Measurements from ENCODE around the gene RHBDL1. TPM values are rescaled to one million over a fixed set of nuclear protein-coding genes. Genes with fewer than 3 reads are reported as not detected.

Gene RHBDL1
- total and polyA plus RNA-seq, 2 donors: 3.1 to 5.1 TPM

DNA sequence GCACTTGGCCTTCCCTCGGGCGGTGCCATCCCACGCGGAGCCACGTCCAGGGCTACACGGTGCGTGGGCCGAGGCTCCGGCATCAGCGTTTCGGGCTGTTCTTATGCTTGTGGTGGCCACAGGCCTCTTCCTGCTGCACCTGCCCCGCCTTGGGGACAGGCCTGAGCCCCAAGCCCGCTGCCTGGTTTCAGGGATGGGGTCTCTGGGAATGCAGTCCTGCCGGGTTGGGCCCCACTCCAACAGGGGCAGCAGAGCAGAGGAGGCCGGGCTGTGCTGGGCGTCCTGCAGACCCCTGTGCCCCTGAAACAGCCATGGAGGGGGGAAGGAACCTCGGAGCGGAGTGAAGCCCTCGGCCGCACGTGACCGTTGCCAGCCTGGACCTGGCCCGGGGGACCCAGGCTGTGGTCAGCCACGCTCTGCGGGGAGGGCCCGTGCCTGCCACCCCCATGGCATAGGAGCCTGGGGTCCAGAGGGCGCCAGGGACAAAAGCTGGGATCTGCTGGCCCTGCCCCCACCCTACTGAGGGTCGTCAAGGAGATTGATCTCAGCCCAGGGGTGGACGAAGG is 45.1 kb upstream of the RHBDL1 start:
- Histone ChIP-seq H3K36me3 (ENCODE audit: control insufficient read depth in 2 of 2, insufficient read depth in 2 of 2, low read length in 1 of 2) (peaks cover 20 to 56% of the 10 kb centered on the region in 2 donors), H3K27ac (ENCODE audit: low read depth in 1 of 2, low read length in 1 of 2) (no peak overlapping the region), H3K4me1 (ENCODE audit: control insufficient read depth in 2 of 2, insufficient read depth in 2 of 2, low read length in 2 of 2) (peaks cover 3 to 17% of the 10 kb centered on the region in 2 donors), H3K9me3 (ENCODE audit: control insufficient read depth in 2 of 2, insufficient read depth in 1 of 2, low read length in 1 of 2) (no peaks in the 10 kb centered on the region), H3K27me3 (ENCODE audit: control insufficient read depth in 2 of 2, insufficient read depth in 1 of 2, low read length in 1 of 2) (peaks cover 0 to 15% of the 10 kb centered on the region in 2 donors), H3K4me3 (ENCODE audit: low read length in 2 of 2) (no peak overlapping the region)
- DNase-seq (ENCODE audit: low read depth in 6 of 9, low spot score in 9 of 9): no peak
- 69% methylated on average over 29 of the region's 29 CpGs for WGBS

GRCh38 chr16:630815-631405 is 44.6 kb upstream of the RHBDL1 start, which contains the start of gene WFIKKN1:
Gene WFIKKN1, plus strand, starts transcription at chr16:630985. Its CDS starts 269 bp downstream, at chr16:631254.
- 7% methylated on average over 23 of the region's 23 CpGs for WGBS
- Histone ChIP-seq H3K4me3 (ENCODE audit: low read length in 2 of 2) (no peak within 1 kb of the TSS), H3K36me3 (ENCODE audit: control insufficient read depth in 2 of 2, insufficient read depth in 2 of 2, low read length in 1 of 2) (peaks cover 18 to 50% of the 10 kb centered on the region in 2 donors), H3K4me1 (ENCODE audit: control insufficient read depth in 2 of 2, insufficient read depth in 2 of 2, low read length in 2 of 2) (peaks cover 7 to 21% of the 10 kb centered on the region in 2 donors), H3K9me3 (ENCODE audit: control insufficient read depth in 2 of 2, insufficient read depth in 1 of 2, low read length in 1 of 2) (no peaks in the 10 kb centered on the region), H3K27me3 (ENCODE audit: control insufficient read depth in 2 of 2, insufficient read depth in 1 of 2, low read length in 1 of 2) (peaks cover 0 to 15% of the 10 kb centered on the region in 2 donors), H3K27ac (ENCODE audit: low read depth in 1 of 2, low read length in 1 of 2) (no peak within 1 kb of the TSS)
- no peak for DNase-seq (ENCODE audit: low read depth in 6 of 9, low spot score in 9 of 9)

GRCh38 chr16:631808-632358 is 43.6 kb upstream of the RHBDL1 start:
- Histone ChIP-seq H3K4me1 (ENCODE audit: control insufficient read depth in 2 of 2, insufficient read depth in 2 of 2, low read length in 2 of 2) (peaks cover 7 to 25% of the 10 kb centered on the region in 2 donors), H3K4me3 (ENCODE audit: low read length in 2 of 2) (no peak overlapping the region)

DNA sequence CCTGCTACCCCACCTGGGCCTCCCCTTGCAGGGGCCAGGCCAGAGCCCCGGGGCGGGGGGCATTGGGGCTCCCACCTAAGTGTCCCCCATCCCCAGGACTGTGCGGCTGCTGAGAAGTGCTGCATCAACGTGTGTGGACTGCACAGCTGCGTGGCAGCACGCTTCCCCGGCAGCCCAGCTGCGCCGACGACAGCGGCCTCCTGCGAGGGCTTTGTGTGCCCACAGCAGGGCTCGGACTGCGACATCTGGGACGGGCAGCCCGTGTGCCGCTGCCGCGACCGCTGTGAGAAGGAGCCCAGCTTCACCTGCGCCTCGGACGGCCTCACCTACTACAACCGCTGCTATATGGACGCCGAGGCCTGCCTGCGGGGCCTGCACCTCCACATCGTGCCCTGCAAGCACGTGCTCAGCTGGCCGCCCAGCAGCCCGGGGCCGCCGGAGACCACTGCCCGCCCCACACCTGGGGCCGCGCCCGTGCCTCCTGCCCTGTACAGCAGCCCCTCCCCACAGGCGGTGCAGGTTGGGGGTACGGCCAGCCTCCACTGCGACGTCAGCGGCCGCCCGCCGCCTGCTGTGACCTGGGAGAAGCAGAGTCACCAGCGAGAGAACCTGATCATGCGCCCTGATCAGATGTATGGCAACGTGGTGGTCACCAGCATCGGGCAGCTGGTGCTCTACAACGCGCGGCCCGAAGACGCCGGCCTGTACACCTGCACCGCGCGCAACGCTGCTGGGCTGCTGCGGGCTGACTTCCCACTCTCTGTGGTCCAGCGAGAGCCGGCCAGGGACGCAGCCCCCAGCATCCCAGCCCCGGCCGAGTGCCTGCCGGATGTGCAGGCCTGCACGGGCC is 42.8 kb upstream of the RHBDL1 start:
- Histone ChIP-seq H3K9me3 (ENCODE audit: control insufficient read depth in 2 of 2, insufficient read depth in 1 of 2, low read length in 1 of 2) (peaks cover 0 to 6% of the 10 kb centered on the region in 2 donors), H3K4me3 (ENCODE audit: low read length in 2 of 2) (no peak overlapping the region), H3K36me3 (ENCODE audit: control insufficient read depth in 2 of 2, insufficient read depth in 2 of 2, low read length in 1 of 2) (peaks cover 13 to 34% of the 10 kb centered on the region in 2 donors), H3K27me3 (ENCODE audit: control insufficient read depth in 2 of 2, insufficient read depth in 1 of 2, low read length in 1 of 2) (peaks cover 0 to 15% of the 10 kb centered on the region in 2 donors), H3K27ac (ENCODE audit: low read depth in 1 of 2, low read length in 1 of 2) (no peak overlapping the region), H3K4me1 (ENCODE audit: control insufficient read depth in 2 of 2, insufficient read depth in 2 of 2, low read length in 2 of 2) (peaks cover 7 to 31% of the 10 kb centered on the region in 2 donors)
- WGBS: 97% methylated on average over 67 of the region's 67 CpGs
- no peak for DNase-seq (ENCODE audit: low read depth in 6 of 9, low spot score in 9 of 9)

More at GRCh38 chr16:631808-632358, 43.6 kb upstream of the RHBDL1 start:
- no peak for DNase-seq (ENCODE audit: low read depth in 6 of 9, low spot score in 9 of 9)
- peaks cover 0 to 15% of the 10 kb centered on the region in 2 donors for H3K27me3 ChIP-seq (ENCODE audit: control insufficient read depth in 2 of 2, insufficient read depth in 1 of 2, low read length in 1 of 2)
- peaks cover 18 to 42% of the 10 kb centered on the region in 2 donors for H3K36me3 ChIP-seq (ENCODE audit: control insufficient read depth in 2 of 2, insufficient read depth in 2 of 2, low read length in 1 of 2)
- no peak overlapping the region for H3K27ac ChIP-seq (ENCODE audit: low read depth in 1 of 2, low read length in 1 of 2)
- H3K9me3 ChIP-seq (ENCODE audit: control insufficient read depth in 2 of 2, insufficient read depth in 1 of 2, low read length in 1 of 2): peaks cover 0 to 6% of the 10 kb centered on the region in 2 donors
- 91% methylated on average over 9 of the region's 9 CpGs for WGBS

- Histone ChIP-seq H3K9me3 (ENCODE audit: control insufficient read depth in 2 of 2, insufficient read depth in 1 of 2, low read length in 1 of 2) (peaks cover 0 to 6% of the 10 kb centered on the region in 2 donors), H3K27ac (ENCODE audit: low read depth in 1 of 2, low read length in 1 of 2) (no peak overlapping the region), H3K36me3 (ENCODE audit: control insufficient read depth in 2 of 2, insufficient read depth in 2 of 2, low read length in 1 of 2) (peaks cover 6 to 26% of the 10 kb centered on the region in 2 donors), H3K4me3 (ENCODE audit: low read length in 2 of 2) (no peak overlapping the region), H3K4me1 (ENCODE audit: control insufficient read depth in 2 of 2, insufficient read depth in 2 of 2, low read length in 2 of 2) (peaks cover 7 to 31% of the 10 kb centered on the region in 2 donors), H3K27me3 (ENCODE audit: control insufficient read depth in 2 of 2, insufficient read depth in 1 of 2, low read length in 1 of 2) (peaks cover 0 to 15% of the 10 kb centered on the region in 2 donors)
- DNase-seq (ENCODE audit: low read depth in 6 of 9, low spot score in 9 of 9): no peak
- WGBS: 99% methylated on average over 74 of the region's 74 CpGs
Observed at GRCh38 chr16:633336-634050, 42.0 kb upstream of the RHBDL1 start.

DNA sequence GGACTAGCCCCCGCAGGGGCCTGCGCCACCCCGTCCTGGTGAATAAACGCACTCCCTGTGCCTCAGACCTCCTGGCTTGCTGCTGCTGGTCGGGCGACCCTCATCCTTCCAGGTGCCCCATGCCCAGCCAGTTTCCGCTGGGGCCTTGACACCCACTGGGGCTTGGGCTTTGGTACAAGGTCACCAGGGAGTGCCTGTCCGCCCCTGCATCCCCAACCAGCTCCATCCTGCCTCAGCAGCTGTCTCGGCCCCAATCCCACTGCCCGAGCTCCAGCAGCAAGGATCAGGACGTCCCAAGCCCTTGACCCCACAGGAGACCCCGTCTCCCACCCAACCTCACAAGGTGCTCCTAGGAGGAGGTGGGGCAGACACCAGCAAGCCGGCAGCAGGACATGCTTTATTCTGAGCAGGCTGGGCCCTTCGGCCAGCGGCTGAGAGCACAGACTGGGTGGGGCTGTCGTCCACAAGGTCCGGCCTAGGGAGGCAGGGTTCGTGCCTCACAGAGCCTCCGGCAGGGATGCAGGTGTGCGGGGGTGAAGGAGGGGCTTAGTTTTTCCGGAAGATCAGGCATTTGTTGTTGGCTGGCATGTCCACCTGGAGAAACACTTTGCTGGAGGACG is 41.3 kb upstream of the RHBDL1 start:
- Histone ChIP-seq H3K36me3 (ENCODE audit: control insufficient read depth in 2 of 2, insufficient read depth in 2 of 2, low read length in 1 of 2) (peaks cover 6 to 20% of the 10 kb centered on the region in 2 donors), H3K9me3 (ENCODE audit: control insufficient read depth in 2 of 2, insufficient read depth in 1 of 2, low read length in 1 of 2) (peaks cover 0 to 6% of the 10 kb centered on the region in 2 donors), H3K27me3 (ENCODE audit: control insufficient read depth in 2 of 2, insufficient read depth in 1 of 2, low read length in 1 of 2) (peaks cover 0 to 15% of the 10 kb centered on the region in 2 donors), H3K4me3 (ENCODE audit: low read length in 2 of 2) (no peak overlapping the region), H3K27ac (ENCODE audit: low read depth in 1 of 2, low read length in 1 of 2) (no peak overlapping the region), H3K4me1 (ENCODE audit: control insufficient read depth in 2 of 2, insufficient read depth in 2 of 2, low read length in 2 of 2) (peaks cover 7 to 31% of the 10 kb centered on the region in 2 donors)
- WGBS: 98% methylated on average over 22 of the region's 22 CpGs
- DNase-seq (ENCODE audit: low read depth in 6 of 9, low spot score in 9 of 9): no peak

DNA sequence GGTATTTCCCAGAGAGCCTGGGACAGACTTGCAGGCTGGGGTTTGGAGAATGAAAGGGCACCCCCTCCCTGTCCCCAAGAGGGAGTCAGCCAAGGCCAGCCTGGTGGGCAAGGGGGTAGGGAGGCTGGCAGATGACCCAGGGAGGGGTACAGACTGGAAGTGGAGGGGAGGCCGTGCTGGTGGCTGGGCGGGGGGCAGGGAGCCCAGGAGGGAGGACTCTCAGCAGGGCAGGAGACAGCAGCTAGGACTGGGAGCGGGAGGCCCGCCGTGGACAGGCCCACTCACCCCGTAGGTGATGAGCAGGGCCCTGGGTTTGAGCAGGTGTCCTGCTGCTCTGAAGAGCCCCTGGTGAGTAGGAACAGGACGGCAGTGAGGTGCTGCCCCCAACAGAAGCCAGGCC is 40.5 kb upstream of the RHBDL1 start:
- Histone ChIP-seq H3K4me3 (ENCODE audit: low read length in 2 of 2) (no peak overlapping the region), H3K9me3 (ENCODE audit: control insufficient read depth in 2 of 2, insufficient read depth in 1 of 2, low read length in 1 of 2) (peaks cover 0 to 6% of the 10 kb centered on the region in 2 donors), H3K27ac (ENCODE audit: low read depth in 1 of 2, low read length in 1 of 2) (no peak overlapping the region), H3K27me3 (ENCODE audit: control insufficient read depth in 2 of 2, insufficient read depth in 1 of 2, low read length in 1 of 2) (peaks cover 0 to 14% of the 10 kb centered on the region in 2 donors), H3K4me1 (ENCODE audit: control insufficient read depth in 2 of 2, insufficient read depth in 2 of 2, low read length in 2 of 2) (peaks cover 7 to 31% of the 10 kb centered on the region in 2 donors), H3K36me3 (ENCODE audit: control insufficient read depth in 2 of 2, insufficient read depth in 2 of 2, low read length in 1 of 2) (peaks cover 6 to 16% of the 10 kb centered on the region in 2 donors)
- 95% methylated on average over 7 of the region's 7 CpGs for WGBS
- no peak for DNase-seq (ENCODE audit: low read depth in 6 of 9, low spot score in 9 of 9)

DNA sequence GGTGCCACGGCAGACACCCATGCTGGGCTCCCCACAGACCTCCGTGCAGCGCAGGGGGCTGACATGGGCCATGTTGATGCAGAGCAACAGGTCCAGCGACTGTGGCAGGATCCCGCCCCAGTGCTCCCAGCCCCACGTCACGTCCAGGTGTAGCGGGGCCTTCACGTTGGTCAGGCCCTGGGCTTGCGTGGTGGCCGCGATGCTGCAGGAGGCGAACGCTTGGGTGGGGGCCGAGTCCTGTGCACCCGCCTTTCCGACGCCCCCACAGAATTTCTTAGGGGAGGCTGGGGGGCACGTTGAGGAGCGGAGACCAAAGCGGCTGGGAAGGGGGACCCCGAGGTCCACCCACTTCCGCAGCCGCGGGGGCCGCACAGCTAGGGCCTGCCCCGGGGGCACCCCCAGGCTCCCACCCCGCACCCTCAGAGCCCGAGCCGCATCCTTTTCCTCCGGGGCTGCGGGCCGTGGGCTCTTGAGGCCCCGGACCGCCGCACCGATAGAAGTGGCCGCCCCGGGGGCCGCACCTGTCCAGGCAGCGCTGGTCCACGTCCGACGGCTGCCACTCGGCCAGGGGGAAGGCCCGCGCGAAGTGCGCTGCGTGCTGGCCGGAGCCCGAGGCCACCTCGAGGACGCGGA is 39.8 kb upstream of the RHBDL1 start:
- peak overlapping the region in 1 of 2 donors; percentile 53 for H3K27ac ChIP-seq (ENCODE audit: low read depth in 1 of 2, low read length in 1 of 2)
- no peak for DNase-seq (ENCODE audit: low read depth in 6 of 9, low spot score in 9 of 9)
- 6% methylated on average over 55 of the region's 55 CpGs for WGBS

More for the DNA sequence above, 39.8 kb upstream of the RHBDL1 start:
- H3K9me3 ChIP-seq (ENCODE audit: control insufficient read depth in 2 of 2, insufficient read depth in 1 of 2, low read length in 1 of 2): peaks cover 0 to 6% of the 10 kb centered on the region in 2 donors
- peaks cover 7 to 26% of the 10 kb centered on the region in 2 donors for H3K4me1 ChIP-seq (ENCODE audit: control insufficient read depth in 2 of 2, insufficient read depth in 2 of 2, low read length in 2 of 2)
- H3K36me3 ChIP-seq (ENCODE audit: control insufficient read depth in 2 of 2, insufficient read depth in 2 of 2, low read length in 1 of 2): peaks cover 6 to 16% of the 10 kb centered on the region in 2 donors
- peaks cover 2 to 12% of the 10 kb centered on the region in 2 donors for H3K27me3 ChIP-seq (ENCODE audit: control insufficient read depth in 2 of 2, insufficient read depth in 1 of 2, low read length in 1 of 2)
- peak overlapping the region; percentile 88 to 93 for H3K4me3 ChIP-seq (ENCODE audit: low read length in 2 of 2)

Data from thymus (tissue), 11 donors.